GF-D8 (cell line): Measurements from ENCODE around the gene IQCH.

Experiments used
- DNase-seq: peaks from one replicate; lab custom pipeline; 2025; lab: John Stamatoyannopoulos, UW

The IQCH gene

DNA sequence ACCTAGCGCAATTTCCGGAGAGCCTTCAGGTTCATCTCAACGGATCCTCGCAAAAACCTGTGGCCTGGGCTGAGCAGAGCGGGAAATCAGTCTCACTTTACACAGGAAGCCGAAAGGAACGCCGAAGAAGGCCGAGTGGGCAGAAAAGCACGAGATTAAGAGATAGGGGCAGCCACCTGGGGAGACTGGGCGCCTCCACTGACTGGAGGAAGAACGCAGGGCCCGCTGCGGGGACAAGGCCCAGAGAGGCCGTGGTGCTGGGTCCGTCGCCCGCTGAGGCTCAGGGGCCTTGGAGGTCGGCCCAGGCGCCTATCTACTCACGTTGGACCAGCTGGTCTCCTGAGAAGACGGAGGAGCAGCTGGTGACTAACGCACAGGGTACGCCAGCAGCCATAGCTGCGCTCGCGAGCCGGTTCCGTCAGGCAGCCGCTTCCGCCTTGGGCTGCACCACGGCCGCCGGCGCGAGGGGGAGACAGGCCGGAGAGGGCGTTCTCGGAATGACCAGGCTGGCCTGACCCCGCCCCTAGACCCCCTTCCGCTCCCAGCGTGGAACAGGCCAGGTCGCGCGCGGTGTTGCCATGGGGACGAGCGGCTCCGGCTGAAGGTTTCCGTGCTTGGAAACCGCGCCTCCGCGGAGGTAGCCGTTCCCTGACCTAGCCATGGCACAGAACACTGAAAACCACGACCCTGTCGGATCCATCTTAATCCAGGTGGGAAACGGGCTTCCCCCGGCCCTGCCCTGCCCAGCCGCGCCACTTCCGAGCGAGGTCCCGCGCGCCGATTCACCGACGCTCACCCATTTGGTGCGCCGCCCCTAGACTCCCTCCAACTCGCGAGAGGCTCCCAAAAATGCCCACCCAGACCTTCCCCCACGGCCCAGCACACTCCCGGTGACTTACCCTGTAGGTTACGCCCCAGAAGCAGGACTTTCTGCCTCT, at the start of gene IQCH, which contains the start of gene AAGAB:
Gene IQCH (plus strand): TSS at position 549 of the 938 bp plus-strand sequence. CDS start 111 bp downstream, at position 660.
Gene AAGAB (minus strand): TSS at position 424 of the 938 bp plus-strand sequence. CDS start 30 bp downstream, at position 394.
- DNase-seq, result peak; percentile 80

DNA sequence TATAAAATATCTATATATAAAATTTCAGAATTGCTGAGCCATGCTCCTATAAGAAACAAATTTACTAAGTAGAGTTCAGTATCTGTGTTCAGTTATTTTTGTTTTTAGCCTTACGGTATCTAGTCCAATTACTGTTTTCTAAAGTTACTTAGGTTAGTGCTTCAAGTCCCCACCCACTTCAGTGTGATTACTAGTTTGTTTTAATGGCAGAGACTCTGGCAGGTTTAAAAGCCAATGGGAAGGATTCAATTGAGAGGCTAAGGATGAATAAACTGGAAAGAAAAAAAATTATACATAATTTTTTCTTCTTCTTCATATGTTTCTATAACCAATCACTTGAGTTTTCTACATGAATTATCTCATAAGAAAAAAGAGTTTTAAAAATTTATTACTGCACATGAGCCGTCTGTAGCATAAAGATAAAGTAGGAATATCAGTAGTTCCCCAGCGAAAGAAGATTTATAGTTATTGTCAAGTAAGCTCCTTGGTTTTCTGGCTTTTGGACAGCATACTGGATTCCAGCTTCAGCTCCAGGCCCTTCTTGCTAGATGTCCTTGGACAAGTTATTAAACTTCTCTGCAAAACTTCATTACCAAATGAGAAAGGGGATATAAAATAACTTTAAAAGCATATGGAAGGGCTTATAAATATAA, 46.9 kb upstream of the IQCH start:
- no peak for DNase-seq

DNA sequence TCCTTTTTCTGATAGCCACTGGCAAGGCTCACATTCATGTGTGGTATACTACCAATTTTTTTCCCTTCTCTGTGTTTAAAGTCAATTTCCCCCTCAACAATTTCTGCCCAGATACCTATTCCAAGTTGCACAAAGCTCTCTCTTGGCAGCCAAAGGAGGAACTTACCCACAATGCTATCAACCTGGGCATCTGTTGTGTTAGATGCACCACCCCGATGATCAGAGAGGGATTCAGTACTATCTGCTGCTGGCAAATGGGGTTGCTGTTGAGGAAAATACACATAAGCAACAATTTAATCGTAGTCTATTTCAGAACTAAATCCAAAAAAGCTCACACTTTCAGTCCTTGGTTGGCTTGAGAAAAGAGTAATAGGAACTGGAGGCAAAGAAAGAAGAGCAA, 46.2 kb upstream of the IQCH start:
- no peak for DNase-seq

DNA sequence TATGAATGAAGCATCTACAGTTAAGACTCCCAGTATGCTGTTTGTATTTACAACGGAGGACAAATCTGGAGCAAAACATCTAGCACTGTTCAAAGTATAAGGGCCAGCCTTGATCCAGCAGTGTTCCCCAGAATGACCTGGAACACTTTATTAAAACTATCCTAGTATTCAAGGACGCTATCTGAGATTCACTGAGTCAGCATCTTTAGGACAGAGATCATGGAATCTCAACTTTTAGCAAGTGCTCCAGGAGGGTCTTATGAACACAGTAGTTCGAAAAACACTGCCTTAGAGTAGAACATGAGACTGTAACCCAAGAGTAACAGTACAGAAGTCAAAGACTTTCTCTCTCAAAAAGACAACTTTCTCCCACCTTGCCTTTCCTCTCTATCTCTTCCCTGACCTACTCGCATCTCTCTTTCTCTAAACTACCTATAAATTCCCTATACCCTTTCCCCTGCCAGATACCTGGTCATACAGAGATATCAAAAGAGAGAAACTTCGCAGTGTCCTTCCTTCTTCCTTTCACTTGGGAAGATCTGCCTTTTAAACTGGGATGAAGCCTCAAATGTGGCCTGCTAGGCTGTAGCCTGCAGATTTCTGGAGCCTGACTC, 43.9 kb upstream of the IQCH start:
- DNase-seq, result no peak

DNA sequence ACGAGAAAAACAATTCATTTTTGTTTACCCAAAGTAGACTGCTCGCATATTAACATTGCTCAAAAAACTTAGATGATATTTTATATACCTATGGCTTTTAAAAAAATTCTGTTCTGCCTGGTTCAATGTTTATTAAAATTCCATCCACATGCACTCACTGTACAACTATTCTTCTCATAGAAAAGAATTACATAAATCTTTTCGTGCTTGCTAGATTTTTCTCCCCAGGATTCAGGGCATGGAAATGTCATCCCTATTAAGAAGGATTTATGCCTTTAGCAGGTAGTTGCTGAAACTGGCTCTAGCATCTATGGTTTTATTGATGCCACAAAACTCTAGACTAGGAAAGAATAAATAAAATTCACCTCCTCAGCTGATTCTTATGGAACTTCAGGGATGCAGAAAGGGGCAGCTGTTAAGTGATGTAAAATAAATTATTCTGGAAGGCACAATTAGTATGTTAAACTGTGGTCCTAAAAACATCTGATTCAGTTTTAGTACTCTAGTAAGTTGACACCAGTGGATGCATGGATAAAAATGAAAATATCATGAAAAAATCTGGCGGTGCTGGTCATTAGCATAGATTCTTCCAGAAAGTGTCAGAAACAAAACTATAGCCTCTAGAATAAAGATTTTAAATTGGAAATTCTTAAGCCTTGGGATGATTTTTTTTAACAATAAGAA, 41.8 kb upstream of the IQCH start:
- no peak for DNase-seq

DNA sequence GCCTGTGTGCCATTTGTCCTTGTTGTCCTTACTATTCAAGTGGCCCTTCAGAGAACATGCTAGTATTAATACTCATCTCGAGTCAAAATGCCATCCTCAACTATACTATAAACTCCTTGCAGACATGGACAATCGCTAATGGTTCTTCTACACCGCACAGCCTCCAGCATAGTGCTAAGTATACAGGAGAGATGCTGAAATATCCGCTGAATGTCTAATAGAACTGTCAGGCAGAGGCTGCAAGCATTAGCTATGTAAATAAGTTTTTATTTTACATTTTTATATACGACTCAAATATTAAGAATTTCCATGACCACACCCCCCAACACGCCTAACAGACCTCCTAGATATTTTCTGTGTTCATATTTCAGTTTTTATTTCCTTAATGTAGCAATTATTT, 39.5 kb upstream of the IQCH start:
- DNase-seq, result no peak

DNA sequence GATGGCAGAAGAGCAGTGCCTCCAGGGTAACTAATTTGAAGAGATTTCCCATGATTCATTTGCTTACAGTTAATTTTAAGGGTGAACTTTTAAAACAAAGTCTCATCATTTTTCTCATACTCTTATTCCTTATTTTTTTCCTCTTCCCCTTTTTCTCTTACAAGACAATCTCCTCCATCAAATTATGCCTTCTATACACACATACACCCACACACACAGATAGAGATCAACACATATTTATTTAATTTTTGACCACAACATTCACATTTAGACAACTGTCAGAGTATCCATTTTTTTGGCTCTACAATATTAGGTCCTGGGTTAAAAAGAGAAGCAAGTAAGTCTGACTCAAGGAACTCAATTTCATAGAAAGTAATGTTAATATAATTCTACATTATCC, 37.7 kb upstream of the IQCH start:
- no peak for DNase-seq

DNA sequence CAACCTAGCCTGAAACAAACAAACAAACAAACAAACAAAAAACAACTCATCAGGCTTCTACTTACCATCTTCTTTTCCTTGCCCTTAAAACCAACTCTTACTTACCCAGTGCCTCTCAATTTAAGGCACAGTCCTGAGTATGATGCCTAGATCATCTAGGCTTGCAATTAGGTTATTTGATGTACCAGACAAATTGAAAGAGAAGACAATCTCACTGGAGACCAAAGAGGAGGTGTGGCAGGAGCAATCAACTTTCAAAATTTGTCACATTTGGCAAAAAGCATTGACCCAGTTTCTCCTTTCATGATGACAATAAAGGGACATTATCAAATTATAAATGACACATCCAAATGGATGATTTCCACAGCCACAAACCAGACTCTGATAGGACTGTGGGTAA, 36.2 kb upstream of the IQCH start:
- no peak for DNase-seq

DNA sequence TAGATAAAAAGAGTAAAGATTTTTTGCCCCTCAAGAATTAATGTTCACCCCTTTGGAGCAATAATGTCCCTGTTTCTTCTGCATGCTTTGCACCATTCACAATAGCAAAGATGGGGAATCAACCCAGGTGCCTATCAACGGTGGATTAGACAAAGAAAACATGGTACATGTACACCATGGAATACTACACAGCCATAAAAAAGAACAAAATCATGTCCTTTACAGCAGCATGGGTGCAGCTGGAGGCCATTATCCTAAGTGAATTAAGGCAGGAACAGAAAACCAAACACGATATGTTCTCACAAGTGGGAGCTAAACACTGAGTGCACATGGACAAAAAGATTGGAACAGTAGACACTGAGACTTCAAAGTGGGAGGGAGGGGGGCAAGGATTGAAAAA, 35.3 kb upstream of the IQCH start:
- DNase-seq, result no peak

DNA sequence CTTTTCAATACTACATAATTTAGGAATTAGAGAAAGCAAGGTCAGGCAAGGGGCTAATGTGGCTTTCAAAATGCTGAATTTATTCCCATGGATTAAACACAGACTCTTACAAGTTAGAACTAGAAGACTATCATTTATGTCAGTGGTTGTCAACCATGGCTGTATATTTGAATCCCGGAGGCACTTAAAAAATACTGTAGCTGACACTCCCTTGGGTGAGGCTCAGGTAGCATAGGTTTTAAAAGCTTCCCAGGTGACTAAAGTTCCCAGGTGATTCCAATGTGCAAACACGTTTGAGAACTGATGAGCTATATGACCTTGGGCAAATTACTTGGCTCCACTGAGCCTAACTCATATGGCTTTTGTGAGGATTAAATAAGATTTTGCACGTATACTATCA, 29.7 kb upstream of the IQCH start:
- no peak for DNase-seq

DNA sequence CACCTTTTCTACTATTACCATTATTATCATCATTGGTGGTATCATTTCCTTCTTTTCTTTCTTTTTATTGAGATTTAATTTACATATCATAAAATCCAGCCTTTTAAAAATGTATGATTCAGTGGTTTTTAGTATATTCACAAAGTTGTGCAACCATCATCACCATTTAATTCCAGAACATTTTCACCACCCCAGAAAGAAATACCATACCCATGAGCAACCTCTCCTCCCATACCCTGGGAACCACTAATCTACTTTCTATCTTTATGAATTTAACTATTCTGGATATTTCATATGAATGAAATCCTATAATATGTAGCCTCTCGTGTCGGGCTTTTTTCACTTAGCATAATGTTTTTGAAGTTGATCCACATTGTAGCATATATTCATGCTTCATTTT, 29.2 kb upstream of the IQCH start:
- no peak for DNase-seq

DNA sequence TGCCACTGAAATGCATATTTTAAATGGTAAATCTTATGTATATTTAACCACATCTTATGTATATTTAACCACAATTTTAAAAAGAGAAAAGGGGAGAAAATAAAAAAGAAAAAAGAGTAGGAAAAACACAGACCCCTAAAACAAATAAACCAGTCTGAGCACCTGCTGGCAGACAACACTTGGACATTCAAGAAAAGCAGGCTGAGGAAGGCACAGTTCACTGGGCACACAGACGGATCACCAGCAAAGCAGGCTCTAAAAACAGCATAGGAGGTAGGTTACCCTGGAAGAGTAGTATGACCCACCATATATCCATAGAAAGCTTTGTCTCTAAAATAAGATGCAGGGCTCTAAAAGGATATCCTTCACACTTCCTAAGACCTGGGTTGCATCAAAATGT, 27.2 kb upstream of the IQCH start:
- no peak for DNase-seq

DNA sequence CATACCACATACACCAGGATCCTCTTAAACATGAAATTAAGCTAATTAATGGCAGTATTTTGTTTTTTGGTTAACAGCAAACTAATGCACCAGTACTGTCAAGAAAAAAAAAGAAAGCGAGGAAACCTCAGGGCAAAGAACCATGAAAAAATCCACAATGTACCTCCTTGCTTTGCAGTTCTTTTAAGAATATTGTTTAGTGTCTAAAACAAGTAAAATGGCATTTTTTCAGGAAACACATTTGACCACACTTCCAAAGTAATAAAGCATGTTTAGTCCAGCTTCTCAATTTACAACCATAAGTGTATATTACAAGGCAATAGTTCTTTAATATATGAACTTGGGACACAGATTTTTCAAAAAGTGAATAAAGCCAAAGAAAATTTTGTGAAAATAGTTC, 26.7 kb upstream of the IQCH start:
- no peak for DNase-seq

DNA sequence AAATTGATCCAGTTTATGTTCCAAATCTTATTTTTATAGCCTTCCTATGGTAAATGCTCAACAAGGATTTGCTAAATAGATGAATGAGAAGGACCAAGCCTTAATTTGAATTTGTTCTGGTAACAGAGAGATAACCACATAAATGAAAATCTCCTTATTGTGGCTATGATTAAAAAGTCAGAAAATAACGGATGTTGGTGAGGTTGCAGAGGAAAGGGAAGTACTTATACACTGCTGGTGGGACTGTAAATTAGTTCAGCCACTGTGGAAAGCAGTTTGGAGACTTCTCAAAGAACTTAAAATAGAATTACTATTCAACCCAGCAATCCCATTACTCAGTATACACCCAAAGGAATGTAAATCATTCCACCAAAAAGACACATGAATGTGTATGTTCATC, 26.3 kb upstream of the IQCH start:
- no peak for DNase-seq

DNA sequence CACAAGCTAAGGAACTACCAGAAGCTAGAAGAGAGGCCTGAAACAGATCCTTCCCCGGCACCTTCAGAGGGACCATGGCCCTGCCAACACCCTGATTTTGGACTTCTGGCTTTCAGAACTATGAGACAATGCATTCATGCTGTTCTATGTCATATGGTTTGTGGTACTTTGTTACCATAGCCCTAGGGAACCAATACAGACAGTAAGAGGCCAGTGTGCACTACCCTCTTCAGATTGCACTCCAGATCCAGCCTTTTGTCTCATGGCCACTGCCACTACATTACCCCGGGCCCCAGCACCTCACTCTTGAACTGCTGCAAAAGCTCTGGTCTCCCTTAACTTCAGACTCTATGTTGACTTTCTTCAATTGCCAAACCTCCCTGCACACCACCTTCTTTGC, 24.1 kb upstream of the IQCH start:
- DNase-seq, result no peak

DNA sequence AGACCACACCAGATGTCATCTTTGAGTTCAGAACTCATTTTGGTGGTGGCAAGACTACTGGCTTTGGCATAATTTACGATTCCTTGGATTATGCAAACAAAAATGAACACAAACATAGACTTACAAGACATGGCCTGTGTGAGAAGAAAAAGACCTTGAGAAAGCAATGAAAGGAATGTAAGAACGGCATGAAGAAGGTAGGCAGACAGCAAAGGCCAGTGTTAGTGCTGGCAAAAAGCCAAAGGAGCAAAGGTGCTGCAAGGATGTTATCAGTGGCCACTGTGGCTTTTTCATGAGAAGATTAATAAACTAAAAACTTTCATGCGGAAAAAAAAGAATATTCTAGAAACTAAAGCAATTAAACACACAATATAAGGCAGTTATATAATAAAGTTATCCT, 22.0 kb upstream of the IQCH start:
- DNase-seq, result no peak

DNA sequence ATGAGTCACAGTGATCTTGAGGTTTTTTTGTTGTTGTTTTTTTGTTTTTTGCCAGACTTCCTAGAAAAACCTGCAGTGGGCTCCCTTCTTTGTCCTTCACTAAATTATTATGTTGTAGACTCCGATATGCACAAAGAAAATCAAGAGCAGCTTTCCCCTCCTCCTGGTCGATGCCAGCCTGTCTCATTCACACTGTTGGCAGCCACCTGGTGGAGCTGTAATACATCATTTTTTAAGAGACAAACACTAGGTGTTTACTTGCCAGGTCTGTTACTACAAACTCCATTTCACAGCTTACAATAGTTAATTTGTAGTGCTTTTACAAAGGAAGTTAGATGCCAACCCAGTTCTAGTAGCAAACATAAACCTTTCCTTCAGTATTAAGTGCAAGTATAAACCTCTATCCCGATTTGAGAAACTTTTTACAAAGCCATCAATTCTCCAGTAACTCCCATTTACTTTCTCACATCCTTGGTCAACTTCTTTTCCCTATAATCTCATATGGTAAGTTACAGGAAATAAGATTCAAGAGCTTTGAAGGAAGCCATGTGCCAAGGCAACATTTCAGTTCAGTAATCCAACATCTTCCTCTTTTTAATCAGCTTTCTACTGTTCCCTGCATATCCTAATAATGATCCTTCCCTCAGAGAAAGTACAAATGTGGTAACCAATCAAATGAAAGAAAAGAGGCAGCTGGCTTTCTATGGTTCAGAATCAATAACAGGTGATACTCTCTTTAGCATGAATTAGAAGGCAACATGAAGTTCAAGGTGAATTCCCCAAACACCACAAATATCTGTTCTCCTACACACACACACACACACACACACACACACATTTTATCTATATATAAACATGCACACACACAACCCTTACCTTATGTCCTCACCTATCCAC, 14.1 kb upstream of the IQCH start:
- DNase-seq, result peak; percentile 36

DNA sequence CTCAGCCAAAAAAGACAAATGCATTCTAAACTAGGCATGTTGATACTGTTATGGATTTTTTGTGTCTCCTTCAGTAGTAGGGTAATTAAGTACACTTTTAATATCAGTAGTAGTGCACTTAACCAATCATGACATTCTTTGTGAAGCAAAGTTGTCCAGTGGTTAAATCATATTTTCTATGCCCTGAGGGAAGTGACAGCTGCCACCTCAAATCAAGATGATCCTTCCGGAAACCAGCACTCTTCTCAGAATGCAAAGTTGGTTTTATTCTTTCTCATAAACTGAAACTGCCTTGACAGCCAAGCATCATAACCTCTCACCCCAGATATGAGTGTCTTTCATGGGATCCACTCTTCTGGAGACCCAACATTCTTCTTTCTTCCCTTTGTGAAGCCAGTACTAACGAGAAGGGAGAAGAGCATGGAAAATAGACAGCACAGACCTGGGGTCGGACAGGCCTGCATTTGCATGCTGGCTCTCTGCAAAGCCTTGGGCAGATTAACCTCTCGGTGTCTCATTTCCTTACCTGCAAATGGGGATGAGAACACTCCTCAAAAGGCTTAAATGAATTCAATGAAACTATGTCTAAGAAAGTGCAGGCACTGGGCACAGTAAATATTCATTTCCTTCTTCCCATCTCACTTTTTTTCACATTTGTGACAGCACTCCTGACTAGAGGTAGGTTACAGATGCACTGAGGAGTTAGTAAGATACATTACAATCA, 13.3 kb upstream of the IQCH start:
- DNase-seq, result no peak

DNA sequence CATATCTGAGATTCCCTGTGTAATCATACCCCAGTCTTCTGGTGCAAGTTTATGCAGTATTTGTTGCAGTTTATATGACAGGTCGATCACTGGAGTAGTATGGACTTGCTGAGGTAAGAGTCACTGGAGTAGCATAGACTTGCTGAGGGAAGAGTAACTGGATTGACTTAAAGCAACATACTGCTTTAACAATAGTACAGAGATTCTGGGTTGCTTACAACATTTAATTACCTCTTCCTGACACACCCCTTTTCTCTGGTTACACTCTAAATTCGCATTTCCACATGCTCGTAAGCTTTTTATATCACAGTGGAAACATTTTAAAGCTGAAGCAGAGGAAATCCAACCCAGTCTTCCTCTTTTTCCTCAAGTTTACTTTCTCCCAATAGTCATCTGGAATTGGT, 11.9 kb upstream of the IQCH start:
- DNase-seq, result peak; percentile 76

DNA sequence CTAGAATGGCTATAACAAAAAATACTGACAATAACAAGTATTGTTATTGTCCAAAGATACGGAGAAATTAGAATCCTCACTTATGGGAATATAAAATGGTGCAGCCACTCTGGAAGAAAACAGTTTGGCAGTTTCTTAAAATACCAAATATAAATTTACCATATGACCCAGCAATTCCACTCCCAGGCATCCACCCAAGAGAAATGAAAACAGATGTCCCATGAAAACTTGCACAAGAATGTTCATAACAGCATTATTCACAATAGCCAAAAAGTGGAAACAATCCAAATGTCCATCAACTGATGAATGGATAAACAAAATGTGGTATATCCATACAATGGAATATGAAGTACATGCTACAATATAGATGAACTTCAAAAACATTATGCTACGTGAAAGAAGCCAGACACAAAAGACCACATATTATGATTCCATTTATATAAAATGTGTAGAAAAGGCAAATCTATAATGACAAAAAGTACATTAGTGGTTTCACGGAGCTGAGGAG, 9.6 kb upstream of the IQCH start:
- DNase-seq, result no peak
